GM12892 (cell line): ENCODE results near the gene MED25.
A peak's percentile ranks its signal among the peaks of the same experiment; 100 is the strongest.

Experiments
- DNase-seq: peaks from one replicate; pipeline ENCODE4 v3.0.0; 2011; ENCODE audit not compliant: insufficient read length
- FAIRE-seq: peaks from 2 replicates; lab custom pipeline; 2011; peaks lifted over from hg19 to GRCh38; lab: Jason Lieb, UNC
- POLR2A ChIP-seq: IDR thresholded peaks from 2 replicates; pipeline ENCODE4 v1.6.1; 2011; ENCODE audit warnings: low read depth, low read length, control low read depth
- POLR2AphosphoS5 ChIP-seq: IDR thresholded peaks from 2 replicates; pipeline ENCODE4 v1.6.1; 2011; ENCODE audit warnings: low read depth, low read length, control low read depth
- TAF1 ChIP-seq: IDR thresholded peaks from 2 replicates; pipeline ENCODE4 v1.6.1; 2011; ENCODE audit warnings: low read depth, mild to moderate bottlenecking, control low read depth, low read length, borderline replicate concordance

MED25 gene

GRCh38 chr19:49863254-49863934 lies 45.3 kb downstream of the MED25 start:
- no peak for TF ChIP-seq TAF1
- TF ChIP-seq POLR2A, result no peak
- TF ChIP-seq POLR2AphosphoS5, result no peak
- no peak for FAIRE-seq
- no peak for DNase-seq

GRCh38 chr19:49863935-49864320 lies 45.8 kb downstream of the MED25 start:
- DNase-seq (no peak), FAIRE-seq (no peak)
- TF ChIP-seq TAF1 (no peak), POLR2A (no peak), POLR2AphosphoS5 (no peak)

GRCh38 chr19:49864890-49865289 lies 46.8 kb downstream of the MED25 start:
- peak; percentile 24 for FAIRE-seq
- TF ChIP-seq POLR2AphosphoS5, result no peak
- DNase-seq, result no peak

GRCh38 chr19:49866933-49867782 lies 49.1 kb downstream of the MED25 start, which contains the start of gene PNKP:
TSS of gene PNKP (minus strand) at chr19:49867576. CDS start at chr19:49867204, 372 bp downstream.
- FAIRE-seq (peak; percentile 98), DNase-seq (peak; percentile 96)
- TF ChIP-seq POLR2AphosphoS5, result peak; percentile 84
- peak; percentile 42; the same call in 1 of the 2 replicates for TF ChIP-seq TAF1
- peak; percentile 87 for TF ChIP-seq POLR2A

GRCh38 chr19:49869009-49869483 lies 51.0 kb downstream of the MED25 start:
- no peak for TF ChIP-seq POLR2AphosphoS5
- TF ChIP-seq TAF1, result no peak
- no peak for TF ChIP-seq POLR2A
- peak; percentile 44 for DNase-seq
- no peak for FAIRE-seq

- TF ChIP-seq TAF1, result no peak
- peak; percentile 49; the same call in 1 of the 2 replicates for TF ChIP-seq POLR2AphosphoS5
- TF ChIP-seq POLR2A, result peak; percentile 34; the same call in 1 of the 2 replicates
- DNase-seq (peak; percentile 82), FAIRE-seq (peak; percentile 98)
Observed at GRCh38 chr19:49869484-49870308, 51.6 kb downstream of the MED25 start.

- TF ChIP-seq POLR2A, result no peak
- TF ChIP-seq TAF1, result no peak
- no peak for TF ChIP-seq POLR2AphosphoS5
- DNase-seq (no peak), FAIRE-seq (peak; percentile 56)
Observed at GRCh38 chr19:49870309-49870901, 52.3 kb downstream of the MED25 start.

GRCh38 chr19:49871349-49871985 lies 53.4 kb downstream of the MED25 start:
- TF ChIP-seq TAF1 (no peak), POLR2AphosphoS5 (no peak), POLR2A (no peak)
- DNase-seq (no peak), FAIRE-seq (no peak)

GRCh38 chr19:49872245-49873128 lies 54.4 kb downstream of the MED25 start:
- TF ChIP-seq TAF1, result no peak
- TF ChIP-seq POLR2A, result no peak
- TF ChIP-seq POLR2AphosphoS5, result no peak
- no peak for FAIRE-seq

GRCh38 chr19:49873129-49873521 lies 55.0 kb downstream of the MED25 start:
- no peak for FAIRE-seq
- TF ChIP-seq POLR2A (no peak), TAF1 (no peak), POLR2AphosphoS5 (no peak)
- DNase-seq, result no peak

More at GRCh38 chr19:49872245-49873128, 54.4 kb downstream of the MED25 start:
- DNase-seq, result no peak
